Measurements from ENCODE around the gene EFCAB10. TPM values are rescaled to one million over a fixed set of nuclear protein-coding genes. Genes with fewer than 3 reads are reported as not detected.
A peak's percentile ranks its signal among the peaks of the same experiment; 100 is the strongest.

Gene EFCAB10
- polyA plus RNA-seq, 1 of the 3 experiments (the other 2 are of a cell fraction) = 0.51 TPM

GRCh38 chr7:105587909-105588635 lies 6.8 kb upstream of the EFCAB10 start:
- H4K20me1 ChIP-seq (ENCODE audit: insufficient read depth) = no peaks in the 10 kb centered on the region
- no peak overlapping the region for H3K4me3 ChIP-seq (ENCODE audit: low read depth in 2 of 2, low read length in 1 of 2)
- POLR2A ChIA-PET = no interaction called here
- H3K36me3 ChIP-seq (replicated peaks in 1 of 2; ENCODE audit: control insufficient read depth in 1 of 2, insufficient read depth in 2 of 2, low read length in 1 of 2) = no peaks in the 10 kb centered on the region
- CTCF ChIA-PET = interaction anchor here (1.3 to 3.7 kb wide), 11 partner anchors 8 to 455 kb away, joined by 3 to 30 read pairs (median 7); partner anchors contain the start of gene RINT1
- H3F3A ChIP-seq (replicated peaks; ENCODE audit: insufficient read depth) = peaks cover 4% of the 10 kb centered on the region
- WGBS (ENCODE audit: low lambda C conversion rate) = 71% methylated on average over 12 of the region's 12 CpGs
- no peak overlapping the region for H3K27ac ChIP-seq (ENCODE audit: low read depth in 2 of 2, low read length in 1 of 2)
- peaks cover 0 to 6% of the 10 kb centered on the region in 2 experiments; a peak in 1 of 4 replicates for H3K4me1 ChIP-seq (ENCODE audit: control insufficient read depth in 1 of 2, insufficient read depth in 2 of 2, low read depth in 1 of 2, low read length in 1 of 2)
- DNase-seq = peak; percentile 74
- no peak overlapping the region for H3K9ac ChIP-seq
- peak overlapping the region; percentile 23; the same call in 1 of the 2 replicates for H2AFZ ChIP-seq (ENCODE audit: low read depth)
- no peak overlapping the region for H3K4me2 ChIP-seq
- TF ChIP-seq POLR2AphosphoS5 (IDR thresholded peaks at IDR 0.05; ENCODE audit: low read depth, low read length) (no peak), RCOR1 (IDR thresholded peaks at IDR 0.05; ENCODE audit: low read length) (no peak), TAF1 (IDR thresholded peaks at IDR 0.05; ENCODE audit: borderline replicate concordance, low read depth, low read length) (no peak), TCF12 (IDR thresholded peaks at IDR 0.05) (peak; percentile 71), PBX3 (IDR thresholded peaks at IDR 0.05) (peak; percentile 66)
- no peaks in the 10 kb centered on the region for H3K9me3 ChIP-seq
- H3K9me2 ChIP-seq = no peaks in the 10 kb centered on the region
- H3K79me2 ChIP-seq (ENCODE audit: insufficient read depth) = no peaks in the 10 kb centered on the region
- H3K27me3 ChIP-seq (ENCODE audit: insufficient read depth) = no peaks in the 10 kb centered on the region

- Histone ChIP-seq H3K36me3 (replicated peaks in 1 of 2; ENCODE audit: control insufficient read depth in 1 of 2, insufficient read depth in 2 of 2, low read length in 1 of 2) (no peaks in the 10 kb centered on the region), H3K4me2 (no peak overlapping the region), H3K79me2 (ENCODE audit: insufficient read depth) (no peaks in the 10 kb centered on the region), H3F3A (replicated peaks; ENCODE audit: insufficient read depth) (peaks cover 4% of the 10 kb centered on the region), H3K4me3 (ENCODE audit: low read depth in 2 of 2, low read length in 1 of 2) (no peak overlapping the region), H4K20me1 (ENCODE audit: insufficient read depth) (no peaks in the 10 kb centered on the region), H3K27ac (ENCODE audit: low read depth in 2 of 2, low read length in 1 of 2) (no peak overlapping the region), H3K9ac (no peak overlapping the region), H2AFZ (ENCODE audit: low read depth) (no peak overlapping the region), H3K9me2 (no peaks in the 10 kb centered on the region), H3K27me3 (ENCODE audit: insufficient read depth) (no peaks in the 10 kb centered on the region), H3K4me1 (ENCODE audit: control insufficient read depth in 1 of 2, insufficient read depth in 2 of 2, low read depth in 1 of 2, low read length in 1 of 2) (peaks cover 0 to 6% of the 10 kb centered on the region in 2 experiments; a peak in 1 of 4 replicates), H3K9me3 (no peaks in the 10 kb centered on the region)
- 91% methylated on average over 2 of the region's 2 CpGs for WGBS (ENCODE audit: low lambda C conversion rate)
- TF ChIP-seq, protein P1, sequence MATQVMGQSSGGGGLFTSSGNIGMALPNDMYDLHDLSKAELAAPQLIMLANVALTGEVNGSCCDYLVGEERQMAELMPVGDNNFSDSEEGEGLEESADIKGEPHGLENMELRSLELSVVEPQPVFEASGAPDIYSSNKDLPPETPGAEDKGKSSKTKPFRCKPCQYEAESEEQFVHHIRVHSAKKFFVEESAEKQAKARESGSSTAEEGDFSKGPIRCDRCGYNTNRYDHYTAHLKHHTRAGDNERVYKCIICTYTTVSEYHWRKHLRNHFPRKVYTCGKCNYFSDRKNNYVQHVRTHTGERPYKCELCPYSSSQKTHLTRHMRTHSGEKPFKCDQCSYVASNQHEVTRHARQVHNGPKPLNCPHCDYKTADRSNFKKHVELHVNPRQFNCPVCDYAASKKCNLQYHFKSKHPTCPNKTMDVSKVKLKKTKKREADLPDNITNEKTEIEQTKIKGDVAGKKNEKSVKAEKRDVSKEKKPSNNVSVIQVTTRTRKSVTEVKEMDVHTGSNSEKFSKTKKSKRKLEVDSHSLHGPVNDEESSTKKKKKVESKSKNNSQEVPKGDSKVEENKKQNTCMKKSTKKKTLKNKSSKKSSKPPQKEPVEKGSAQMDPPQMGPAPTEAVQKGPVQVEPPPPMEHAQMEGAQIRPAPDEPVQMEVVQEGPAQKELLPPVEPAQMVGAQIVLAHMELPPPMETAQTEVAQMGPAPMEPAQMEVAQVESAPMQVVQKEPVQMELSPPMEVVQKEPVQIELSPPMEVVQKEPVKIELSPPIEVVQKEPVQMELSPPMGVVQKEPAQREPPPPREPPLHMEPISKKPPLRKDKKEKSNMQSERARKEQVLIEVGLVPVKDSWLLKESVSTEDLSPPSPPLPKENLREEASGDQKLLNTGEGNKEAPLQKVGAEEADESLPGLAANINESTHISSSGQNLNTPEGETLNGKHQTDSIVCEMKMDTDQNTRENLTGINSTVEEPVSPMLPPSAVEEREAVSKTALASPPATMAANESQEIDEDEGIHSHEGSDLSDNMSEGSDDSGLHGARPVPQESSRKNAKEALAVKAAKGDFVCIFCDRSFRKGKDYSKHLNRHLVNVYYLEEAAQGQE (IDR thresholded peaks at IDR 0.05; ENCODE audit: low read depth, low read length) = no peak
- TF ChIP-seq USF2 (IDR thresholded peaks at IDR 0.05; ENCODE audit: borderline replicate concordance, low read depth, low read length) (no peak), FOXJ3 (CRISPR knock-in tag; IDR thresholded peaks at IDR 0.05) (no peak), CHD2 (IDR thresholded peaks at IDR 0.05; ENCODE audit: low read length, partially characterized antibody) (no peak), JUND (IDR thresholded peaks at IDR 0.05) (no peak), MXI1 (IDR thresholded peaks at IDR 0.05; ENCODE audit: low read depth, low read length) (no peak), SIN3A (IDR thresholded peaks at IDR 0.05; ENCODE audit: borderline replicate concordance, low read depth, low read length) (no peak), ELF1 (IDR thresholded peaks at IDR 0.05) (no peak), GATA2 (CRISPR knock-in tag; IDR thresholded peaks at IDR 0.05) (no peak), RFX5 (IDR thresholded peaks at IDR 0.05; ENCODE audit: low read length) (no peak)
- TF ChIP-seq, protein P2, sequence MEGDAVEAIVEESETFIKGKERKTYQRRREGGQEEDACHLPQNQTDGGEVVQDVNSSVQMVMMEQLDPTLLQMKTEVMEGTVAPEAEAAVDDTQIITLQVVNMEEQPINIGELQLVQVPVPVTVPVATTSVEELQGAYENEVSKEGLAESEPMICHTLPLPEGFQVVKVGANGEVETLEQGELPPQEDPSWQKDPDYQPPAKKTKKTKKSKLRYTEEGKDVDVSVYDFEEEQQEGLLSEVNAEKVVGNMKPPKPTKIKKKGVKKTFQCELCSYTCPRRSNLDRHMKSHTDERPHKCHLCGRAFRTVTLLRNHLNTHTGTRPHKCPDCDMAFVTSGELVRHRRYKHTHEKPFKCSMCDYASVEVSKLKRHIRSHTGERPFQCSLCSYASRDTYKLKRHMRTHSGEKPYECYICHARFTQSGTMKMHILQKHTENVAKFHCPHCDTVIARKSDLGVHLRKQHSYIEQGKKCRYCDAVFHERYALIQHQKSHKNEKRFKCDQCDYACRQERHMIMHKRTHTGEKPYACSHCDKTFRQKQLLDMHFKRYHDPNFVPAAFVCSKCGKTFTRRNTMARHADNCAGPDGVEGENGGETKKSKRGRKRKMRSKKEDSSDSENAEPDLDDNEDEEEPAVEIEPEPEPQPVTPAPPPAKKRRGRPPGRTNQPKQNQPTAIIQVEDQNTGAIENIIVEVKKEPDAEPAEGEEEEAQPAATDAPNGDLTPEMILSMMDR (IDR thresholded peaks at IDR 0.05) = no peak
- CTCF ChIA-PET = interaction anchor here (1.0 to 2.3 kb wide), 2 partner anchors 13 to 457 kb away, joined by 3 to 7 read pairs; no protein-coding TSS in a partner anchor
- DNase-seq = no peak
- POLR2A ChIA-PET = no interaction called here
These were observed 4.7 kb upstream of the EFCAB10 start for GRCh38 chr7:105585850-105586500.

Measured in SK-N-SH (cell line).